Endothelial cell of umbilical vein (primary cell): ENCODE results near the gene LUZP2.

Experiments
- EZH2 ChIP-seq: IDR thresholded peaks from 2 replicates; pipeline ENCODE4 v1.6.1; 2012; ENCODE audit warnings: borderline replicate concordance, low read depth, mild to moderate bottlenecking, moderate library complexity, low read length, inconsistent platforms; ENCODE audit not compliant: severe bottlenecking
- MAX ChIP-seq: IDR thresholded peaks from 2 replicates; pipeline ENCODE4 v1.6.1; 2011; ENCODE audit not compliant: insufficient read depth, insufficient read length
- POLR2A ChIP-seq: IDR thresholded peaks from 2 replicates; pipeline ENCODE4 v1.6.1; 2012; ENCODE audit warnings: low read depth, mild to moderate bottlenecking, control low read depth, low read length
- POLR2AphosphoS5 ChIP-seq: IDR thresholded peaks from 2 replicates; pipeline ENCODE4 v1.6.1; 2012; ENCODE audit warnings: low read depth, mild to moderate bottlenecking, control low read depth, low read length, moderate library complexity; ENCODE audit not compliant: insufficient read depth
- TF ChIP-seq, protein P1 (sequence below), 2 donors: IDR thresholded peaks; 1 replicate in 1 of 2; 2 replicates in 1 of 2; pipeline ENCODE4 v1.5.1; 2011; ENCODE audit warnings: low read length in 2 of 2, mild to moderate bottlenecking in 2 of 2, moderate library complexity in 2 of 2, control low read depth in 1 of 2, inconsistent platforms in 1 of 2, low read depth in 1 of 2; ENCODE audit not compliant: insufficient read depth in 1 of 2; ENCODE audit errors: extremely low read depth in 1 of 2

DNA sequence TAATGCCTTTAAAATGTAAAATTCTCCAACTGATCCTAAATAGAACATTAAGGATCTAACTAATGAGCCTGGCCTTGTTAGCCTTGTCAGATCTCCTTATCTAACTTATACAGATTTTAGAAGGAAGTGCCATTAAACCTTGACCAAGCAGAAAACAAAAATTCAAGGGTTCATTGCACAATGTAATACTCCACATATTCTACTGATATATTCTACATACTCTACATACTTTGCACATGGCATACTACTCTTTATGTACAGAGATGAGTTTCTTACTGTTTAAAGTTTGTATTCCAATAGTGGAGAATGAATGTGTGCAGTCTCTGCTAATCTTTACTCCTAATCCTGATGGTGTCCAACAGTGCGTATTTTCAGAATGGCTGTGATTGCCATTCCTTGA, 297.2 kb downstream of the LUZP2 start:
- no peak for TF ChIP-seq EZH2
- TF ChIP-seq, protein P1, sequence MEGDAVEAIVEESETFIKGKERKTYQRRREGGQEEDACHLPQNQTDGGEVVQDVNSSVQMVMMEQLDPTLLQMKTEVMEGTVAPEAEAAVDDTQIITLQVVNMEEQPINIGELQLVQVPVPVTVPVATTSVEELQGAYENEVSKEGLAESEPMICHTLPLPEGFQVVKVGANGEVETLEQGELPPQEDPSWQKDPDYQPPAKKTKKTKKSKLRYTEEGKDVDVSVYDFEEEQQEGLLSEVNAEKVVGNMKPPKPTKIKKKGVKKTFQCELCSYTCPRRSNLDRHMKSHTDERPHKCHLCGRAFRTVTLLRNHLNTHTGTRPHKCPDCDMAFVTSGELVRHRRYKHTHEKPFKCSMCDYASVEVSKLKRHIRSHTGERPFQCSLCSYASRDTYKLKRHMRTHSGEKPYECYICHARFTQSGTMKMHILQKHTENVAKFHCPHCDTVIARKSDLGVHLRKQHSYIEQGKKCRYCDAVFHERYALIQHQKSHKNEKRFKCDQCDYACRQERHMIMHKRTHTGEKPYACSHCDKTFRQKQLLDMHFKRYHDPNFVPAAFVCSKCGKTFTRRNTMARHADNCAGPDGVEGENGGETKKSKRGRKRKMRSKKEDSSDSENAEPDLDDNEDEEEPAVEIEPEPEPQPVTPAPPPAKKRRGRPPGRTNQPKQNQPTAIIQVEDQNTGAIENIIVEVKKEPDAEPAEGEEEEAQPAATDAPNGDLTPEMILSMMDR (IDR thresholded peaks at IDR 0.05; ENCODE audit: extremely low read depth in 1 of 2, insufficient read depth in 1 of 2, low read depth in 1 of 2, low read length in 2 of 2), result no peak
- TF ChIP-seq POLR2AphosphoS5, result no peak
- no peak for TF ChIP-seq MAX
- no peak for TF ChIP-seq POLR2A
